ENCODE measurements around the gene CCDC197.

The CCDC197 gene

DNA sequence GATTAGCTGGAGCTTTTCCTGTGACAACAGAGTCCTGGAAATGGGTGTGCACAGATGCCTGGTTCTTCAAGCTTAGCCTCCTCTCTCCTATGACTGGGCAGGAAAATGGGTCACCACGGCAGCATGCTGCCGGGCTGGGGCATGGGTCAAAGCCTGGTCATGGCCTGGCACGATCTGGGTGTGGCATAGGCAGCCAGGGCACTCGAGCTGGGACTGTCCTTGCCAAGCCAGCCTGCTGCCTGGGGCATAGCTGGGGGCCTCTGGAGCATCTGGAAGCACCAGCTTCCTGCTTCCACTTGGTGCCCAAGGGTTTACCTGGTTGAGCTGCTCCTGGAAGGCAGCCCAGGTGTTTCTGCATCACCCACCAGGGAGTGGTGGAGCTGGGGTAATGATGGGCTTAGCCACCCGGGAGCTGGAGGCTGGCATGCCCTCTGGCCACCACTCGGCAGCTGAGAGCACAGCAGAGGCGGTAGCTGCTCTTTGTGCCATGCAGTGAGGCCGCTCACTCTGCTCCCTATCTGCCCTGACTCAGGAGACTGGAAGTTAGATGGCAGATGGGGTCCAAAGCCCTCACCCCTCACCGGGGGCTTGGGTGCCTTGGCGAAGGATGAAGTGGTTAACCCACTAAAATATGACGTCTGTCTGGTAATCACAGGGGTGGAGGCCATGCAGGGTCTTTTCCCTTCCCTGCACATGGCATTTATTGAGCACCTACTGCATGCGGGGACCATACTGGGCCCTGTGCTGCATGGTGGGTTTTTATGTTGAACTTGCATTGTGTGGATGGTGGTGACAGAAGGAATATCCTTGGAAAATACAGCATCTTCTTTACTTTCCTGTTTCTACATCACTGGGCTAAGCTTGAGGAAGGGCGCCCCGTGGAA is 30.7 kb downstream of the CCDC197 start:
- TF ChIP-seq ZFX (IDR thresholded peaks at IDR 0.05) = no peak
- TF ChIP-seq, protein P1, sequence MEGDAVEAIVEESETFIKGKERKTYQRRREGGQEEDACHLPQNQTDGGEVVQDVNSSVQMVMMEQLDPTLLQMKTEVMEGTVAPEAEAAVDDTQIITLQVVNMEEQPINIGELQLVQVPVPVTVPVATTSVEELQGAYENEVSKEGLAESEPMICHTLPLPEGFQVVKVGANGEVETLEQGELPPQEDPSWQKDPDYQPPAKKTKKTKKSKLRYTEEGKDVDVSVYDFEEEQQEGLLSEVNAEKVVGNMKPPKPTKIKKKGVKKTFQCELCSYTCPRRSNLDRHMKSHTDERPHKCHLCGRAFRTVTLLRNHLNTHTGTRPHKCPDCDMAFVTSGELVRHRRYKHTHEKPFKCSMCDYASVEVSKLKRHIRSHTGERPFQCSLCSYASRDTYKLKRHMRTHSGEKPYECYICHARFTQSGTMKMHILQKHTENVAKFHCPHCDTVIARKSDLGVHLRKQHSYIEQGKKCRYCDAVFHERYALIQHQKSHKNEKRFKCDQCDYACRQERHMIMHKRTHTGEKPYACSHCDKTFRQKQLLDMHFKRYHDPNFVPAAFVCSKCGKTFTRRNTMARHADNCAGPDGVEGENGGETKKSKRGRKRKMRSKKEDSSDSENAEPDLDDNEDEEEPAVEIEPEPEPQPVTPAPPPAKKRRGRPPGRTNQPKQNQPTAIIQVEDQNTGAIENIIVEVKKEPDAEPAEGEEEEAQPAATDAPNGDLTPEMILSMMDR (conservative IDR thresholded peaks at IDR 0.05) = no peak
- no peak overlapping the region for H3K27ac ChIP-seq

DNA sequence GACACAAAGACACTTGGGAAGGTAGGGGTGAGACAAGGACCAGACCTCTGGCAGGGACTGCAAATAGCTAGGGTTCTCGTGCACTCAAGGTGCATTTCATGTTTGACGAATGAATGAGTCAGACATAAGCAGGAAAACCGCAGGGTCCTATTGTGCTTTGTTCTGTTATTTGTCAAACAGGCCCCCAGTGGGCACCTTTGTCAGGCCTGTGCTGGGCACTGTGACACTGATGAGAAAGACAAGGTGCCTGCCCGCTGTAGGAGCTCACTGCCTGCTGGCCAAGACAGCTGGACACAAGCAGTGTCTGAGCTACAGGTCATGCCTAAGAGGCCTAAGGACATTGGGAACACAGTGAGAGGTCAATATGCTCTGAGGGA is 31.3 kb downstream of the CCDC197 start:
- no peak for TF ChIP-seq ZFX (IDR thresholded peaks at IDR 0.05)
- TF ChIP-seq, protein P1 (conservative IDR thresholded peaks at IDR 0.05) = no peak

DNA sequence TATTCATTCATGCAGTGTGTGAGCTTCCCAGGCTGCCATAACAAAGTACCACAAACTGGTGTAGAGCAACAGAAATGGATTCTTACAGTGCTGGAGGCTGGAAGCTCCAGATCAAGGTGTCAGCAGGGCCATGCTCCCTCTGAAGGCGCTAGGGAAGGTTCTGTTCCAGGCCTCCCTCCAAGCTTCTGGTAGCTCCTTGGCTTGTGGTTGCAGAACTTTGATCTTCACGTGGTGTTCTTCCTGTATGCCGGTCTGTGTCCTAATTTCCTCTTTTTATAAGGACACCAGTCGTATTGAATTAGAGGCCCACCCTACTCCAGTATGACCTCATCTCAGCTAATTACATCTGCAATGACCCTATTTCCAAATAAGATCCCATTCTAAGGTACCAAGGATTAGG is 32.2 kb downstream of the CCDC197 start:
- no peak for TF ChIP-seq ZFX (IDR thresholded peaks at IDR 0.05)
- TF ChIP-seq, protein P1 (conservative IDR thresholded peaks at IDR 0.05) = no peak
- no peak overlapping the region for H3K27ac ChIP-seq

More for the DNA sequence above, 31.3 kb downstream of the CCDC197 start:
- no peak overlapping the region for H3K27ac ChIP-seq

DNA sequence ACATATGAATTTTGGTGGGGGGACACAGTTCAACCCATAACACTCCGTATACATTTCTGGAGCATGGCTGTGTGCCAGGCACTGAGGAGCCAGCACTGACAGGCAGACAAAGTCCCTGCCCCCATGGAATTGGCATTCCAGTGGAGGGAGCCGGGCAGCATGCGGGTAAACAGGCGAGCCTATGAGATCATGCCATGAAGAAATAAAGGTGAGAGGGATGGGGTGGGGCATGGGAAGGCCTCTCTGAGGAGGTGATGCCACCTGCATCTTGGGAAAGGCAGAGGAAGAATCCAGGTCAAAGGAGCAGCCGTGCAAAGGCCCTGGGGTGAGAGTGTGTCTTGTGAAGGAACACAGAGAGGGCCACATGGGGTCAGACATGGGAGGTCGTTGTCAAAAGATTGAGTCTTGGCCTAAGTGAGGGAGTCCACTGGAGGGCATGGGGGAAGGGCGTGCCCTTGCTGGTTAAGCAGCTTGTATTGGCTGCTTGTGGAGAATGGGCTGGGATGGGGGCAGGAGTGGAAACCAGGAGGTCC is 32.6 kb downstream of the CCDC197 start:
- TF ChIP-seq, protein P1 (conservative IDR thresholded peaks at IDR 0.05) = no peak
- TF ChIP-seq ZFX (IDR thresholded peaks at IDR 0.05) = no peak
- no peak overlapping the region for H3K27ac ChIP-seq

GRCh38 chr14:94030571-94030970 is 33.5 kb downstream of the CCDC197 start:
- no peak for TF ChIP-seq ZFX (IDR thresholded peaks at IDR 0.05)
- TF ChIP-seq, protein P1 (conservative IDR thresholded peaks at IDR 0.05) = no peak
- H3K27ac ChIP-seq = no peak overlapping the region

GRCh38 chr14:94031161-94031882 is 34.2 kb downstream of the CCDC197 start:
- TF ChIP-seq, protein P1 (conservative IDR thresholded peaks at IDR 0.05) = no peak
- no peak for TF ChIP-seq ZFX (IDR thresholded peaks at IDR 0.05)
- no peak overlapping the region for H3K27ac ChIP-seq

GRCh38 chr14:94031883-94032279 is 34.8 kb downstream of the CCDC197 start:
- H3K27ac ChIP-seq = no peak overlapping the region
- no peak for TF ChIP-seq ZFX (IDR thresholded peaks at IDR 0.05)
- TF ChIP-seq, protein P1 (conservative IDR thresholded peaks at IDR 0.05) = no peak

Measured in C4-2B (cell line).